Muscle of arm (tissue), 12 donors: ENCODE data around the gene HES4. TPM values are rescaled to one million over a fixed set of nuclear protein-coding genes. Genes with fewer than 3 reads are reported as not detected.
"Not testable (repeated sequence)": the region's sequence is repeated elsewhere in the genome, so short reads cannot be mapped to it uniquely, and the experiment has no call there.

Experiments used
- DNase-seq: peaks from one replicate; pipeline ENCODE4 v3.0.0-alpha.2; 2013
- polyA plus RNA-seq, 12 donors: library from polyadenylated mRNA; unstranded; fragments of 120-200 nt; gene quantifications; one replicate each; pipeline ENCODE4 v1.2.1, GENCODE V29; 2013; ENCODE audit not compliant: insufficient read length in 12 of 12

HES4 gene
- polyA plus RNA-seq, 12 donors: 6.4 to 34.3 (median 10.3) TPM; not detected in 1

DNA sequence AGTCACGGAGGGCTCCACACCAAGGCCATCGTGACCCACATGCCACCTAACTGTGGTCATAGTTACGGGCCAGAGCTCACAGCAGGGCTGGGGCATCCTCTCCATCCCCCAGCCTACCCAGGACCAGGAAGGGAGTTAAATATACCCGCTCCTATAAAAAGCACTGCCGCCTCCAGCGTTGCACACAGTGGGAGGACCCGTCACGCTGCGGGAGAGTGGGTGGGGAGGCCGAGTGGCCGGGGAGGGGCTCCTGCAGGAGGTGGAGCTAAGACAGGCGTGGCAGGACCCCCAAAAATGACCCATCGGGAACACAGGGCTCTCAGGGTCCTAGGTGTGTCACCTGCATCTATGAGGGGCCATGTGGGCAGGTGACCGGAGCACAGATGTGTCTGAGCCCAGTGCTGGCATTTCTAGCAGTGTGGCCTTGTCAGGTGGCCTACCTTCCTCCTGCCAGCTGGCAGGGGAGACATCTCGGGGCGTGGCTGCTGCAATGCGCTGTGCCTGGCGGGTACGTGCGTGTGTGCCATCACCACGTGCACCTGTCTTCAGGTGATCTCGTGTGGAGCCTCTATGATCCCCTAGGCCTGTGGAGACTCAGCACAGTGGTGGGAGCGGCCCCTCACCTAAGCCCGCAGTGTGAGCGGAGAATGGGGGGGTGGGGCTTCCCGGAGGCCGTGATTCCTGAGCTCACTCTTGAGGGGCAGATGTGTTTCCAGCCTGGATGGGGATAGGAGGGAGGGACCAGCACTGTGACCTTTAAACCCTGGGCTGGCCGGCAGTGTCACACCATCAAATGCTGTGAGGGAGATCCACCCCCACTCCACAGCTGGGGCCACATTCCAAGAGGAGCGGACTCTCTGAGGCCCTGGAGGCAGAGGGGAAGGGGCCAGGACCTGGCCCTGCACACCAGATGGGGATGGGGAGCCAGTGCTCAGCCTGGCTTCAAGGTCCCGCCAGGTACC is 37.8 kb upstream of the HES4 start:
- DNase-seq: no peak

DNA sequence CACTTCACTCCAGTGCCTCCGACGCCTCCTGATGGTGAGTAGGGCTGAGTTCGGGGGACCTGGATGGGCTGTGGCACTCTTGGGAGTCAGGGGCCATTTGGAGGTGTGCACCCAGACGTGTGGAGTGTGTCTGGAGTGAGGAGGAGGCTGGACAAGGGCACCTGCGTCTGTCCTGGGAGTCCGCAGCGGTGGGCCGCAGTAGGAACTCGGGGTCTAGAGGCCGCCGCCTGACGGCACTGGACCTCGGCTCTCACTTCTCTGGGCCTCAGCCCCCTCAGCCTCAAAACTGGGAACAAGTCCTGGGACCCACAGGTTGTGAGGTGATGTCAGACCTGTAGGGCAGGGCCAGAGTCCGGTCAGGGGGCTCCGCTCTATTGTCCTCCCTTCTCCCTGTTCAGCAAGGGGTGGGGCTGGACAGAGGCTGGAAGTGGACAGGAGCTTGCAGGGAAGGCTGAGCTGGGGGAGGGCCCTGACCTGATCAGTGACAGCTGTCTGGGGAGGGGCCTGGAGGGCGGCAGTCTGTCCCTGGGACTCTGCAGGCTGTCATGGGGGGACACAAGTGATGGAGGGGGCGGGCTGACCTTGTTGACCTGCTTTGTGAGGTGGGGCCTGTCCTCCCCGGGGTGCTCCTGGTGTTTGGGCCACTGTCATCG is 35.5 kb upstream of the HES4 start:
- no peak for DNase-seq

DNA sequence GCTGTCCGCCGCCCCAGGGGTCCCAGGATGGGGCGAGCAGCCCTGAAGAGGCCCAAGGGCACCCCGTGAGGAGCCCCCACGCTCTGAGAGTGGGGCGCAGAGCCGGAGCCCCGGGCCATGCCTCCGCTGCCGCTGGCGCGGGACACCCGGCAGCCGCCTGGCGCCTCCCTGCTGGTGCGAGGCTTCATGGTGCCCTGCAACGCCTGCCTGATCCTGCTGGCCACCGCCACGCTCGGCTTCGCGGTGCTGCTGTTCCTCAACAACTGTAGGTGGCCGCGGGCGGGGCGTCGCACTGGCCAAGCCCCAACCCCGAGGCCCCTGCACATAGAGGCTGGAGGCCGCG is 34.5 kb upstream of the HES4 start:
- DNase-seq: no peak

DNA sequence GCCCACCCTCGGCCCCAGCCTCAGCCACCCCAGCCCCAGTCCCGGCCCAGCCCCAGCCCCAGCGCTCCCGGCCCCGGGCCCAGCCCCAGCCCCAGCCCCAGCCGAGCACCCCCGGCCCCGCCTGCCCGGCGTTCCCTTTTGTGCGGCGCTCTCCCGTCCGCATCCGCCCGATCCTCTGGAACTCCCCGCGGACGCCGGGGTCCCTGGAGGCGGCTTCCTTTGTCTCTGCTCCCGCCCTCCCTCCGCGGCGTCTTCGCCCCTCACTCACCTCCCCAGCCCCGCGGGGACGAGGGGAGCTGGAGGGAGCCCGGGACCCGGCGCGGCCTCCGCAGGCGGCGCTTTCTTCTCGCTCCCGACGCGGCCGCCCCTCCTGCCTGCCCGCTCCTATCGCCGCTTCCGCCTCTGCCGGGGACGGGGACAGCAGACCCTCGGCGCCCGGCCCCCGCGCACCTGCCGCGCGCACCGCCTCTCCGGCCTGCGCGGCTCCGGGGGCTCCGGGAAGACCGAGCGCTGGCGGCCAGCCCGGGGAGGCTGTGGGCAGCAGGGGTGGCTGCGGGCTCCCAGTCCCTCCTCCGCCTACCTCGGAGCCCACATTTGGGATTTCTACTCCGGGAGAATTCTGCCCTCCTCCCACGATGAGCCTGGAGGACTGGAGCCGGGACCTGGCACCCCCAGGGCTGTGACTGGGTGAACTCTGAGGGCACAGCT is 34.0 kb upstream of the HES4 start:
- DNase-seq: no peak

DNA sequence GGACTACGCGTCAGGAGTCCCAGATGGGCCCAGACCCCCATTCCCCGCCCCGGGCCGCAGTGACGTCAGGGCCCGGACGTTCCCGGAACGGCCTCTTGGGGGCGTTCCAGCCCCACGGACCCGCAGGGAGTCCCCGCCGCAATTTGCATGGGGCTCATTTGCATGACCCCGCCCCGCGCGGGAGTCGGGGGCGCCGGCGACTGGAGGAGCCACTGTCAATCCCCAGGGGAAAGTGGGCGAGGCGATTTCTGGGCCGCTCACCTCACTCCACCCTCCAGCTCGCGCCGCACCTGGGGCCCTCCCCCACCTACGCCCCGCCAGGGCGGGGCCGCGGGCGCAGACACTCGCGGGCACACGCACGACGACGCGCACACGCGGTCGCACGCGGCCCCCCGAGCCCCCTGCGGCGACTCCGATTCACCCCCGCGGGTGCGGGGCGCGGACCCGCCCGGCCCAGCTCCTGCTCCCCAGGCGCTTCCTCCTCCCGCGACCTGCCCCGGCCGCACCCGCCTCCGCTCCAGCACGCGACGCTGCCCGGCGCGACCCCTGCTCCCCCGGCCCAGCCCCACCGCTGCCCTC is 33.2 kb upstream of the HES4 start:
- DNase-seq: peak; percentile 63

DNA sequence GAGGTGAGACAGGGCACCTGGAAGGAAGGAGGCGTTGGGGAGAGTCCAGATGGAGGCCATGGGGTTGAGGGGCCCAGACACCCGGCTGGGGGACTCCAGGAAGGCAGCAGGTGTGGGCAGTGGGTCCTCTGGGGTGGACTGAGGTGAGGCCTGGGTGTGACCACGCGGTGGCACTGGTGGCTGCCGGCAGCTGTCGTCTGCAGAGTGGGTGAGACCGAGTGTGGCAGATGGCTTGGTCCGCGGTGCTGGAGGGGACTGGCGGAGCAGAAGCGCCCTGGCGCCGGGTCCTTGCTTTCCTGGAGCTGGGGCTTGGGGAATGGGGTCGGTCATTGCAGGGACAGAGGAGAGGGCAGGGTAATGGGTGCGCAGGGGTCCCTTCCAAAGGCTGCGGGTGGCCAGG is 32.5 kb upstream of the HES4 start:
- DNase-seq: no peak

DNA sequence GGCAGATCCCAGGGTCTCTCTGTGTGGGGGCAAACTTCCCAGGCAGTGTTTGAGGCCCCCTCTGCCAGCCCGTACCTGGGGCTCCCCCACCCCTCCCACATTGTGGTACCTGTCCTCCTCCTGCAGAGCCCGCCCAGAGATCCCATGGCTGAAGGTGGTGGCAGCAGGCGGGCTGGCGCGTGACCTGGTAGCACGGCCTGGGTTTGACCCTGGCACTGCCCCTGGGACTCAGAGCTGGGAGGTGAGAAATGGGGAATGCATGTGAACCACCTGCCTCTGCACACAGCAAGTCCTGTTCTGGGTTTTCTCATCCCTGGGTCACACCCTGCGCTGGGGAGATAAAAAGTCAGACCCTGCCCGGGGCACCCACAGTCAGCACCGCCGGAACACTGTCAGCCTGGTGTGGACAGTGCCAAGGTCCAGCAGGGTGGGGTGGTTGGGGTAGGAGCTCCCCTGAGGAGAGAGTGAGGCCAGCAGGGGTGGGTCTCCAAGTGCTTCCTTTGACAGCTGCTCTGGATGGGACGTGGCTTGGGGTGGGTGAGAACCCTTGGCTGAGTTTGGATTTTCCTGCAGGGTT is 31.9 kb upstream of the HES4 start:
- no peak for DNase-seq

DNA sequence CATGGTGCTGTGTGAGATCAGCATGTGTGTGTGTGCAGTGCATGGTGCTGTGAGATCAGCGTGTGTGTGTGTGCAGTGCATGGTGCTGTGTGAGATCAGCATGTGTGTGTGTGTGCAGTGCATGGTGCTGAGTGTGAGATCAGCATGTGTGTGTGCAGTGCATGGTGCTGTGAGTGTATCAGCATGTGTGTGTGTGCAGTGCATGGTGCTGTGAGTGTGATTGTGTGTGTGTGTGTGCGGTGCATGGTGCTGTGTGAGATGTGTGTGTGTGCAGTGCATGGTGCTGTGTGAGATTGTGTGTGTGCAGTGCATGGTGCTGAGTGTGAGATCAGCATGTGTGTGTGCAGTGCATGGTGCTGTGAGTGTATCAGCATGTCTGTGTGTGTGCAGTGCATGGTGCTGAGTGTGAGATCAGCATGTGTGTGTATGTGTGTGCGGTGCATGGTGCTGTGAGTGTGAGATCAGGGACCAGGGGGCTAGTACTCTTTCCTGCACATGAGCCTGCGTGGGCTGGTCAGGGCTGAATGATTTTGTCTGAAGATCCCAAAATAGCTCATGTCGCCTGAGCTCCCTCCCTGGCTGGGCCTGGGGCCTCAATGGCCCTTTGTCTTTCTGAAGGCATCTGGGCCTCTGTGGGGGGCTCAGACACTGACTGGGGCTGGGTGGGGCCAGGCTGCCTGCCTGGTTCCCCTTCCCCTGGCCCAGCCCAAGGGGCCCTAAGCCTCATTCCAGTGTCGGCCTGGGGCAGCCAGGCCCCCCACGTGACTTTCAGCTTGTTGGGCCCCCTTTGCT is 31.2 kb upstream of the HES4 start:
- not testable (repeated sequence) for DNase-seq

DNA sequence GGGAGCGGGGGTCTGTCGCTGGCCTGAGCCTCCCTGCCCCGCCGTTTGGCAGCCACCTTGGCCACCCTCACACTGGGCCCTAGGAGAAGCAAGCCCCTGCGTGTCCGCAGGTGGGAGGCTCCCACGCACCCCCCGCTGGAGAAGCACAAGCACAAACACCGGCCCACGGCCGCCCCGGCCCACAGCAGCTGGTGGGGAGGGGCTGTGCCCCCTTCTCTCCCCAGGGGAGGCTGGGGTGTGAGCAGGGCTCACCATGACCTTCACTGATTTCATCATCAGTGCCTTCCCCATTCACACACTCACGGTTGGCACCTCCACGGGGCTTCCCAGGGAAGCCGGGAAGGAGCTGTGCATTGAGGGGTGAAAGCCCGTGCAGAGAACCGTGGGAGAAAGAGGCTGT is 27.9 kb upstream of the HES4 start:
- DNase-seq: no peak

DNA sequence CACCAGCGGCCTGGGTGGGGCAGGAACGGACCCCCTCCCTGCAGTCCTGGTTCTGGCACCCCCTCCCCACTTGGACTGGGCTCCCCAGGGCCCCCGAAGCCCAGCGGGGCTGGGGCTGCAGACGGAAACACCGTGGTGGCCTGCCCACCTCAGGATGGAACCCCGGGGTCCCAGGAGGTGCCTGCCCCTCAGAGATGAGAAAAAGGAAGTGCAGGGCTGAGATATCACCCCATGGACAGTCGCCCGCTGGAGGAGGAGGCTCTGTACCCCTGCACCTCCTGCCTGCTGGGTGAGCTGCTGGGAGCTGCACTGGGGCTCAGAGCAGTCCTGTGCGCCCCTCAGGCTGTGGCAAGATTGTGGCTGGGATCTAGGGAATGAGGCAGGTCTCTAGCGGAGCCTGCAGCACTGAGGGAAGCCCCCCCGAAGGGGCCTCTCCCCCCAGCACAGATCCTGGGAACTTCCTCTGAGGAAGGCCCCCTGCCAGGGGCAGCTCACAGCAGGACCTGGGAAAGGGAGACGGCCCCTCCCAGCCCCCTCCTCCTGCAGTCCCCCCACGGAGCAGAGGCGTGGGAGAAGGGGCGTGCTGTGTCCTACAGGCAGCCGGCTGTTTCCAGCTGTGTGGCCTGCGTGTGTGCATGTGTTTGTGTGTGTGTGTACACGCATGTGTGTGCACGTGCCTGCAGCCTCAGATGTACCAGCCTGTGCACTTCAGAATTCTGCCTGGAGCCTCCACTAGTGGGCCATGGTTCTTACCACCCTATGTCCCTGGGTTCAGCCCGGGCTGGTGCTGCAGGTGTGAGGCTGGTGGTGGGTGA is 26.9 kb upstream of the HES4 start:
- no peak for DNase-seq

DNA sequence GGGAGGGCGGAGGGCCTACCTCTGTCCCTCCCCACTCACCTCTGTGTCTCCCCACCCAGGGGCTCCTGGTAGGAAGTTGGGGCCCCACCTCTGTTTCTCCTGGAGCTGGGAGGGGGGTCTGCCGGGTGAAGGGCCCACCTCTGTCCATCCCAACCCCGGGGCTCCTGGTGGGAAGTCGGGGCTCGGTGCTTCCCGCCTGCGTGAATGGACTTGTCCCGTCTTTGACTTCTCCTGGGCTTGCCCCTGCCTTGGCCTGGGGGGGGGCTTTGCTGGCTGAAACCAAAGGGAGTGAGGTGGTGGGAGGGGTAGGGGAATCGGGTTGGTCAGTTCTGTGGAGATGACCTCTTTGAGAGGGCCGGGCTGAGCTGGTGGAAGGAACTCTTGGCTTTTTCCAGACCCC is 25.8 kb upstream of the HES4 start:
- no peak for DNase-seq

DNA sequence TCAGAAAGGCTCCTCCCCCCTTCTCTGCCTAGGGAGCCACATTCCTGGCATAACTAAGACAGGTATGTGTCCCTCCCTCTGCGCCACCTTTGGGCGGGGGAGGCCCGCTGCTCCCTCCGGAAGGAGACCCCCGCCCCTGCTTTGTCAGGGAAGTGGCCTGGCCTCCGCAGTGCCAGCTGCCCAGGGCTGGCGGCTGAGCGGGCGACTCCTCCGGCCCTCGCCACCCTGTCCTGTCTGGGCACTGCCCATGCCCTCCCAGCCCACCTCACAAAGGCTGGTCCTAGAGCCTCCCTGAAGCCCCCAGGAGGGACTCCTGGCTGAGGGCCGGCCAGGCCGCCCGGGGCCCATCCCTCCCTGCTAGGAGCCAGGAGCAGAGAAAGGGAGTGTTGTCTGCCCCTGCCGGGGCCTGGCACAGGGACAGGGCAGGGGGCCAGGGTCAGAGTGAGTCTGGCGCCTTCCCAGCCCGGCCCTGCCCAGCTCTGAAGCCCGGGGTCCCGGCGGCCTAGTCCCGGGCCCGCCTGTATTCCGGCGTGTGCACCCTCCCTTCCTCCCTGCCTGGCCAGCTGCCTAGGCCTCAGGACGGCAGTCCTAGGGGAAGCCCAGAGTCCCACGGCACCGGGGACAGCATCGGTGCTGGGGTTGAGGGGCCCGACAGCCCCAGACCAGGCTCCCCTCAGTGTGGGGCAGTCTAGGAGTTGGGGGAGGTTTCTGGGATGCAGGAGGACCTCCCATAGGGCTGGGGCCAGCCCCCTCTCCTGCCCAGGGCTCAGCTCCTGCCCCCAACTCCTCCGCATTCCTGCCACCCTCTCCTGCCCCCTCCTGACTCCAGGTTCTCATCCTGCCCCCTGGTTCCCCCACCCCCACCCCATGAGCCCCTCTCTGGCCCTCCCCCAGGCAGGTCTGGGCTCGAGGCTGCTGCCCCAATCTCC is 25.1 kb upstream of the HES4 start:
- DNase-seq: no peak

DNA sequence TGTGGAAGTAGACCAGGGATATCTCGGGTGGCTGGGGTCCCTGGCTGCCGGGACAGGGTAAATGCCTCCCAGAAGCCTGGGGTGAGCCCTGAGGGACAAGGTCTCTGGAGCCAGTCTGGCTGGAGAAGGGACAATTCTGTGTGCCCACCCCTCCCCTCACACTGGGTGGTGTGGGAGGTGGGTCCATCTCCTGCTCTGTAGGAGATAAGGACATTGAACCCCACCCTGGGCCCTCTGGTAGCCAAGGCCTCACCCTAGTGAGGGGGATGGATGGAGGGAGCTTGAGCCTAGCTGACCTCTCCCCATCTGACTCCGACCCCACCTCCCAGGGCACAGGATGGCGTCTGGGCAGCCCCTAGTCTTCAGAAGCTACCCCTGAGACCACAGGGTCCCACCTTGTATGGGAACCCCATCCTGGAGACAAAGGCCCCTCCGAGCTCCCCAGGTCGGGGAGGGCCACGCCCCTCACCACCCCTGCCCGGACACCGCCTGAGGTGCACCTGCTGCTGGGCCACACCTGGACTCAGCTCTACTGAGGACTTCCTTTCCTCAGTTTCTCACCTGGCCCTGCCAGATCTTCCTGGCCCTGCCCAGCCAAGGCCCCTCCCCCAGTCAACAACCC is 24.4 kb upstream of the HES4 start:
- DNase-seq: no peak

DNA sequence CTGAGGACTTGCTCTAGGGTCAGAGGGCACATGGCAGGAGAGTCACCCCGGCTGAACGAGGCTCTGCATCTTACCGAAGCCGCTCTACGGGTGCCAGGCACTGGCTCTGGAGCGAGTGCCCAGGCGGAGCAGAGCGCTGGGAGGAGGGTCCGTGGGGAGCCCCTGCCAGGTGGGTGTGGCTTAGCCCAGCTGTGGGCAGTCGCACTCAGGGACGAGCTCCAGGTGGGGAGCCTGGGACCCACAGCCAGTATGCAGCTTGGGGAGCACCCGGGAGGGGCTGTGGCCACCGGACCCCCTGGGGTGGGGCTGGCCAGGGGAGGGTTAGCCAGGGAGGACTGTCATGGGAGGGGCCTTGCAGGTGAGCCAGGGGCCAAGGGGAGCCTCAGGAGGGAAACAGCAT is 23.8 kb upstream of the HES4 start:
- DNase-seq: no peak

DNA sequence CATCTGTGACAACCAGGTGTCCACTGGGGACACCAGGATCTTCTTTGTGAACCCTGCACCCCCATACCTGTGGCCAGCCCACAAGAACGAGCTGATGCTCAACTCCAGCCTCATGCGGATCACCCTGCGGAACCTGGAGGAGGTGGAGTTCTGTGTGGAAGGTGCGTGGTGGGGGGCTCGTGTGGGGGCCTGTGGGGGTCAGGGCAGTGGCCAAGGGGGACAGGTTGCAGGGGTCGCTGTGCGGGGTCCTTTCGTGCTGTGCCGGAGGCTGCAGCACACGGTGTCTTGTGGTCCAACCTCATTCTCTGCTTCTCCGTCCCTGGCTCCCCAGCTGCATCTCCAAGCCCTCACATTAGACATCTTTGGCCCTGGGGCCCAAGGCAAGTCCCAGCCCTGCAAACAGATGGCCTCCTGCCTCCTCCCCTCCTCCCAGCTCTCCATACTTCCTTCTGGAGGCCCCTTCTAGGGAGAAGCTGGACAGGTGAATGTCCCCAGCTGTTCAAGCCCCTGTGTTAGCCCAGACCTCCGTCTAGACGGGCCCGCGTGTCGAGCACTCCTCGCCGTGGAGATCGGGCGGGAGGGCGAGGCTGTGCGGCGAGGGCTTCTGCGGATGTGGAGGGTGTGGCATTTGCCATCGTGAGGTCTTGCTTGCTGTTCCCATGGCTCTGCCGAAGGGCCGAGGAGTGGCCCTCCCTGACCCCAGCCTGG is 22.6 kb upstream of the HES4 start:
- DNase-seq: no peak

DNA sequence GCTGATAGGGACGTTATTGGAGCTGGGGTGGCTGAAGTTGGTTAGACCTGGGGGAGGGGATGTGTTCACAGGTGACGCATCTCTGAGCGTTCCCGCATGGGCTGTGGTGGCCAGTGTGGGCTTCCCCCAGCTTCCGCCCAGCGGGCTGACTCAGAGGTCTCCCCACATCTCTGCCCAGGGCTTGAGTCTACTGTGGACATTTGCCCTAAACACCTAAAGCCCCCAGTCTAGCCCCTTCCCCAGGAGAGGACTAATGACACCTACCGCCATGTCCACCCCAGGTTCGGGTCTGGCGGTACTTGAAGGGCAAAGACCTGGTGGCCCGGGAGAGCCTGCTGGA is 22.0 kb upstream of the HES4 start:
- no peak for DNase-seq

DNA sequence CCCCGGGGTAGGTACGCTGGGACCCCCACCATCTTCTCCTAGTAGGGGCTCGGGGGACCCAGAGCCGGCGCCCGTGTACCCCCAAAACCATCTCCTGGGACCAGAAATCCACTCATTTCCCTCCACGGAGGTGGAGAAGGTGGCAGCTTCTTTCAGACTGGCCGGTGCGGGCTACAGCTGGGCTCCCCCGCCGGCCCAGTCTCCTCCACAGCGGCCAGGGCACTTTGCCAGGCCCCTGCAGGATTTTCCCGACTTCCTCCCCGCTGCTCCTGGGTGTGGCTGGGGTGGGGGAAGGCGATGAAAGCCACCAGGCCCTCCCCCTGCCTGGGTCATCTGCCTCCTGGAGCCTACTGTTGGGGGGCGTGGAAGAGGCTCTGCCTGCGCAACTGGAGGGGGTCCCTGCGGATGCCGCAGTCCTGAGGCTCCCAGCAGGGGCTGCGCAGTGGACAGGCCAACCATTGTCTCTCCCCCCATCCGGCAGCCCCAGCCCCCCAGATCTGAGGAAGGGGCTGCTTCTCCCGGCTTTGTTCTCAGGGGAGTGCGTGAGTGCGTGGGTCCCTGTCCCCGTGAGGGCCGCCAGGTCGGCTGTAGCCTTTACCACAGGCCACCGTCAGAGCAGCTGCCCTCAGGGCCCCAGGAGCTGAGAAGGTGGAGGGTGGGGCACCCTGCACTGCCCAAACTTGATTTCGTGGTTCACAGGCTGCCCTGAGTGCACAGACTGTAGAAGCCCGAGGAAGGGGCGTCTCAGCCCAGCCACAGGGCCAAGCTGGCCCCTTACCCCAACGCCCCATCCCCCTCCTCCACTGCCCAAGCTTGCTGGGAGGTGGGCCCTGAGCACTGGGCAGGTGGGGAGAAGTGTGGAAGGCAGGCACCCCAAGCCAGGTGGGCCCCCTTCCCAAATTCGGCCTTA is 21.4 kb upstream of the HES4 start:
- DNase-seq: no peak
